ENCODE data around the gene PSMC3IP. TPM values are rescaled to one million over a fixed set of nuclear protein-coding genes. Genes with fewer than 3 reads are reported as not detected.
"Not testable (repeated sequence)": the region's sequence is repeated elsewhere in the genome, so short reads cannot be mapped to it uniquely, and the experiment has no call there.

The PSMC3IP gene
- total and polyA plus RNA-seq, 2 experiments from 2014 or later, result 1.9 to 3.7 TPM

DNA sequence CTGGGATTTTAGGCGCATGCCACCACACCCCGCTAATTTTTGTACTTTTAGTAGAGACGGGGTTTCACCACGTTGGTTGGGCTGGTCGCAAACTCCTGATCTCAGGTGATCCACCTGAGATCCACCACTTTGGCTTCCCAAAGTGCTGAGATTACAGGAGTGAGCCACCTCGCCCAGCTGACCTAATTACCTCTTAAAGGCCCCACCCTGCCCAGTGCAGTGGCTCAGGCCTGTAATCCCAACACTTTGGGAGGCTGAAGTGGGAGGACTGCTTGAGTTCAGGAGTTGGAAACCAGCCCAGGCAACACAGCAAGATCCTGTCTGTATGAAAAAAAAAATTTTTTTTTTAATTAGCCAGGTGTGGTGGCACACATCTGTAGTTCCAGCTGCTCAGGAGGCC, 18.5 kb downstream of the PSMC3IP start:
- 86% methylated on average over 6 of the region's 6 CpGs for WGBS (ENCODE audit: low lambda C conversion rate, missing lambda C conversion rate)
- Histone ChIP-seq H3K36me3 (replicated peaks; ENCODE audit: insufficient read depth, low read depth) (no peaks in the 10 kb centered on the region), H2AFZ (no peak overlapping the region), H3K4me3 (no peak overlapping the region), H4K20me1 (ENCODE audit: insufficient read depth, poor library complexity, severe bottlenecking) (no peaks in the 10 kb centered on the region), H3K9me2 (replicated peaks; ENCODE audit: insufficient read depth) (no peaks in the 10 kb centered on the region), H3K79me2 (peaks cover 43% of the 10 kb centered on the region), H3K27ac (no peak overlapping the region), H3K27me3 (no peaks in the 10 kb centered on the region), H3K4me2 (no peak overlapping the region), H3K9me3 (ENCODE audit: low read depth) (no peaks in the 10 kb centered on the region), H3K4me1 (ENCODE audit: insufficient read depth) (peaks cover 21% of the 10 kb centered on the region)
- DNase-seq (ENCODE audit: low spot score), result no peak
- TF ChIP-seq EZH2phosphoT487 (IDR thresholded peaks at IDR 0.05; ENCODE audit: low read depth, severe bottlenecking, unreplicated experiment), result no peak

DNA sequence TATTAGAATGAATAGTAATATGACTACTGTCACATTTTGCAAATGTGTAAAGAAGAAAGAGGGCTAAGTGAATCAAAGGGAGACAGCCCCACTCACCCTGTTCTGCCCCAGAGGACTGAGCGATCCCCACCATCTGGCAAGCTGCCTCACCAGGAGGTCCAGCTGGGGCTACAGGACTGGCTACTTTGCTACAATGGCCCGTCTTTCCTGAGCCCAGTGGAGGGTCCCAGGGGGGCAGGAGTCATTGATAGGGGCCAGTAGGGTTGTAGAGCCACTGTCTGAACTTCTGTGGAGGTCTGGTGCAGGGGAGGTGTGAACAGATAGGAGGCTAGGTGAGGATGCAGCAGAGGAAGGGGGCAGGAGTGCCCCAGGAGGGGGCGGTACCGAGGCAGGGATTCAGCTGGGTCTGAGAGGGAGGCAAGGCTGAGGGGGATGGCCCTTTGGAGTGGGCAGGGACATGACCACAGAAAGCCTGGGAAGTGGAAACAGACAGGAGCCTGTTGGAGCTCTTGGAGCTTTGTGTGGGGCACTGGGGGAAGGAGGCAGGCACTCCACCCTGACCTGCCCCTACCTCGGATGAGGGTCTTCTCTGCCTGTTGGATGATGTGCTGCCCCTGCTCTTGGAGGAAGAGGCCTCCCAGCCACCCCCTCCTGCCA, 21.4 kb downstream of the PSMC3IP start:
- not testable (repeated sequence) for H3K4me3 ChIP-seq; H3K36me3 ChIP-seq (replicated peaks; ENCODE audit: insufficient read depth, low read depth); H2AFZ ChIP-seq; DNase-seq (ENCODE audit: low spot score); H3K27ac ChIP-seq; H3K9me2 ChIP-seq (replicated peaks; ENCODE audit: insufficient read depth); H3K27me3 ChIP-seq; H3K9me3 ChIP-seq (ENCODE audit: low read depth); H4K20me1 ChIP-seq (ENCODE audit: insufficient read depth, poor library complexity, severe bottlenecking)
- Histone ChIP-seq H3K4me1 (ENCODE audit: insufficient read depth) (peaks cover 13% of the 10 kb centered on the region), H3K4me2 (peak overlapping the region; percentile 98), H3K79me2 (peaks cover 26% of the 10 kb centered on the region)
- 48% methylated on average over 5 of the region's 5 CpGs for WGBS (ENCODE audit: low lambda C conversion rate, missing lambda C conversion rate)

DNA sequence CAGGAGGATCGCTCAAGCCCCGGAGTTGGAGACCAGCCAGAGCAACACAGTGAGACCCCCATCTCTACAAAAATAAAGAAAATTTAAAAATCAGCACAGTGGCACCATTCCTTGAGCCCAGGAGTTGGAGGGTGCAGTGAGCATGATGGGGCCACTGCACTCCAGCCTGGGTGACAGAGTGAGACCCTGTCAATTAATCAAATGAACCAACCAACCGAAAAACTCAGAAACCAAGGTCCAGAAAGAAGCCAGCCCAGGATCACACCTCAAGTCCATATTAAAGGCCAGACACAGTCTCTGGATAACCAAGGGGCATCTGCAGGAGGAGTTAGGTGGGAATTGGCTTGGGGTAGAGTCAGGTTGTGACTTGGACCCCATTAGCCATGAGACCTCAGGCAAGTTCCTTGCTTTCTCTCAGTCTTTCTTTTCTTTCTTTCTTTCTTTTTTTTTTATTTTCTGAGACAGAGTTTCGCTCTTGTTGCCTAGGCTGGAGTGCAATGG, 22.4 kb downstream of the PSMC3IP start:
- no peaks in the 10 kb centered on the region for H3K9me2 ChIP-seq (replicated peaks; ENCODE audit: insufficient read depth)
- H2AFZ ChIP-seq, result peak overlapping the region; percentile 74
- H3K4me2 ChIP-seq, result peak overlapping the region; percentile 98
- 33% methylated on average over 4 of the region's 4 CpGs for WGBS (ENCODE audit: low lambda C conversion rate, missing lambda C conversion rate)
- H3K36me3 ChIP-seq (replicated peaks; ENCODE audit: insufficient read depth, low read depth), result no peaks in the 10 kb centered on the region
- H3K9me3 ChIP-seq (ENCODE audit: low read depth), result no peaks in the 10 kb centered on the region
- no peaks in the 10 kb centered on the region for H3K27me3 ChIP-seq
- TF ChIP-seq, protein P1, sequence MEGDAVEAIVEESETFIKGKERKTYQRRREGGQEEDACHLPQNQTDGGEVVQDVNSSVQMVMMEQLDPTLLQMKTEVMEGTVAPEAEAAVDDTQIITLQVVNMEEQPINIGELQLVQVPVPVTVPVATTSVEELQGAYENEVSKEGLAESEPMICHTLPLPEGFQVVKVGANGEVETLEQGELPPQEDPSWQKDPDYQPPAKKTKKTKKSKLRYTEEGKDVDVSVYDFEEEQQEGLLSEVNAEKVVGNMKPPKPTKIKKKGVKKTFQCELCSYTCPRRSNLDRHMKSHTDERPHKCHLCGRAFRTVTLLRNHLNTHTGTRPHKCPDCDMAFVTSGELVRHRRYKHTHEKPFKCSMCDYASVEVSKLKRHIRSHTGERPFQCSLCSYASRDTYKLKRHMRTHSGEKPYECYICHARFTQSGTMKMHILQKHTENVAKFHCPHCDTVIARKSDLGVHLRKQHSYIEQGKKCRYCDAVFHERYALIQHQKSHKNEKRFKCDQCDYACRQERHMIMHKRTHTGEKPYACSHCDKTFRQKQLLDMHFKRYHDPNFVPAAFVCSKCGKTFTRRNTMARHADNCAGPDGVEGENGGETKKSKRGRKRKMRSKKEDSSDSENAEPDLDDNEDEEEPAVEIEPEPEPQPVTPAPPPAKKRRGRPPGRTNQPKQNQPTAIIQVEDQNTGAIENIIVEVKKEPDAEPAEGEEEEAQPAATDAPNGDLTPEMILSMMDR (IDR thresholded peaks at IDR 0.05; ENCODE audit: poor library complexity), result no peak
- no peak for TF ChIP-seq EZH2 (IDR thresholded peaks at IDR 0.05; ENCODE audit: borderline replicate concordance)
- no peak for TF ChIP-seq EZH2phosphoT487 (IDR thresholded peaks at IDR 0.05; ENCODE audit: low read depth, severe bottlenecking, unreplicated experiment)
- peak overlapping the region; percentile 96 for H3K27ac ChIP-seq
- H3K79me2 ChIP-seq, result peaks cover 26% of the 10 kb centered on the region
- DNase-seq (ENCODE audit: low spot score), result no peak
- no peaks in the 10 kb centered on the region for H4K20me1 ChIP-seq (ENCODE audit: insufficient read depth, poor library complexity, severe bottlenecking)
- H3K4me3 ChIP-seq, result peak overlapping the region; percentile 77
- peaks cover 13% of the 10 kb centered on the region for H3K4me1 ChIP-seq (ENCODE audit: insufficient read depth)

DNA sequence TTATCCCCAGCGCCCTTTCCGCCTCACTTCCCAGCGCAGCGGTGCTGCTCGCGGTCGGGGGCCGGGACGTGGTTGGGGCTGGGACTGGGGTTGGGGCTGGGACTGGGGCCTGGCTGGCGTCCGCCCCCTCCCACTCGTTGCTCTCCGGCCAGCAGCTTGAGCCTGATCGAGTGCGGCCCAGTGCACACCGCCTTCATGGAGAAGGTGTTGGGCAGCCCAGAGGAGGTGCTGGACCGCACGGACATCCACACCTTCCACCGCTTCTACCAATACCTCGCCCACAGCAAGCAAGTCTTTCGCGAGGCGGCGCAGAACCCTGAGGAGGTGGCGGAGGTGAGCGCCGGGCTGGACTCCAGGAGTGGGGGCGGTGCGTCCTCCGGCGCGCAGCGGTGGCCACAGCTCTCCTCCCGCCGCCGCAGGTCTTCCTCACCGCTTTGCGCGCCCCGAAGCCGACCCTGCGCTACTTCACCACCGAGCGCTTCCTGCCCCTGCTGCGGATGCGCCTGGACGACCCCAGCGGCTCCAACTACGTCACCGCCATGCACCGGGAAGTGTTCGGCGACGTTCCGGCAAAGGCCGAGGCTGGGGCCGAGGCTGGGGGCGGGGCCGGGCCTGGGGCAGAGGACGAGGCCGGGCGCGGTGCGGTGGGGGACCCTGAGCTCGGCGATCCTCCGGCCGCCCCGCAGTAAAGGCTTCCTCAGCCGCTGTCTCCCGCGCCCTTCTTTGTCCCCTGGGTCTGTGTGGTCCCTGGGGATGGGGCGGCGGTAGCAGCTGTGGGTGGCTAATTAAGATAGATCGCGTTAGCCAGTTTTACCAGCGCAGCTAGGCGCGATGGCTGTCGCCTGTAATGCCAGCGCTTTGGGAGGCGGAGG, 23.0 kb downstream of the PSMC3IP start:
- H2AFZ ChIP-seq, result peak overlapping the region; percentile 74
- TF ChIP-seq EZH2 (IDR thresholded peaks at IDR 0.05; ENCODE audit: borderline replicate concordance), result no peak
- TF ChIP-seq EZH2phosphoT487 (IDR thresholded peaks at IDR 0.05; ENCODE audit: low read depth, severe bottlenecking, unreplicated experiment), result no peak
- TF ChIP-seq, protein P1 (IDR thresholded peaks at IDR 0.05; ENCODE audit: poor library complexity), result no peak
- no peaks in the 10 kb centered on the region for H3K36me3 ChIP-seq (replicated peaks; ENCODE audit: insufficient read depth, low read depth)
- peak overlapping the region; percentile 77 for H3K4me3 ChIP-seq
- H3K4me1 ChIP-seq (ENCODE audit: insufficient read depth), result peaks cover 13% of the 10 kb centered on the region
- peak; percentile 92 for DNase-seq (ENCODE audit: low spot score)
- H3K79me2 ChIP-seq, result peaks cover 26% of the 10 kb centered on the region
- no peaks in the 10 kb centered on the region for H3K27me3 ChIP-seq
- WGBS (ENCODE audit: low lambda C conversion rate, missing lambda C conversion rate), result 3% methylated on average over 72 of the region's 82 CpGs
- H3K27ac ChIP-seq, result peak overlapping the region; percentile 96
- no peaks in the 10 kb centered on the region for H3K9me2 ChIP-seq (replicated peaks; ENCODE audit: insufficient read depth)
- no peaks in the 10 kb centered on the region for H3K9me3 ChIP-seq (ENCODE audit: low read depth)
- peak overlapping the region; percentile 98 for H3K4me2 ChIP-seq
- H4K20me1 ChIP-seq (ENCODE audit: insufficient read depth, poor library complexity, severe bottlenecking), result no peaks in the 10 kb centered on the region

All from hepatocyte (in vitro differentiated cells).